A549 (cell line): Measurements from ENCODE around the gene H19. TPM values are rescaled to one million over a fixed set of nuclear protein-coding genes. Genes with fewer than 3 reads are reported as not detected.

Source experiments
- ATAC-seq, 2 experiments: fragments of 200-7000 bp in 1 of 2; fragments of >200 bp in 1 of 2; cut with Nextera tagmentation in 1 of 2; cut with Tn5 transposase in 1 of 2; 3 replicates each; pipeline versions ENCODE4 v1.8.0 to v1.9.1; 2018 to 2020; ENCODE audit warnings: mild to moderate bottlenecking in 1 of 2, moderate library complexity in 1 of 2
- CTCF ChIA-PET: fragments of 300-600 bp; sonication (Branson Sonifier 250); formaldehyde crosslinking; extraction: SDS; loops from one replicate; lab custom pipeline; 2021; ENCODE audit warnings: antibody characterized with exemption, inconsistent platforms; lab: Yijun Ruan, JAX
- POLR2A ChIA-PET: fragments of 350-600 bp; formaldehyde crosslinking; extraction: SDS; loops from one replicate; lab custom pipeline; 2021; ENCODE audit warnings: antibody characterized with exemption, inconsistent platforms; lab: Yijun Ruan, JAX
- DNase-seq, 2 experiments: peaks; one replicate each; pipeline versions ENCODE4 v3.0.0 to v3.0.0-alpha.2; 2011 to 2016; ENCODE audit warnings: low read depth in 1 of 2, low spot score in 1 of 2
- FAIRE-seq: peaks from 2 replicates; lab custom pipeline; 2011; peaks lifted over from hg19 to GRCh38; lab: Jason Lieb, UNC
- H3K27ac ChIP-seq, 2 experiments: fragments of >200 bp; sonication (Bioruptor Twin); formaldehyde crosslinking; 3 replicates each; pipeline ENCODE4 v1.5.1; 2016 to 2017
- H3K4me1 ChIP-seq: fragments of >200 bp; sonication (Bioruptor Twin); formaldehyde crosslinking; 3 replicates; pipeline ENCODE4 v1.6.1; 2016
- H3K4me2 ChIP-seq: fragments of >200 bp; sonication (Bioruptor Twin); formaldehyde crosslinking; 3 replicates; pipeline ENCODE4 v1.6.1; 2016
- H3K4me3 ChIP-seq: fragments of >200 bp; sonication (Bioruptor Twin); formaldehyde crosslinking; 3 replicates; pipeline ENCODE4 v1.5.1; 2016
- H3K9me3 ChIP-seq: fragments of >200 bp; sonication (Bioruptor Twin); formaldehyde crosslinking; 3 replicates; pipeline ENCODE4 v1.6.1; 2016
- BHLHE40 ChIP-seq: IDR thresholded peaks from 2 replicates; pipeline ENCODE4 v1.6.1; 2012; ENCODE audit warnings: low read depth, low read length, inconsistent platforms
- CEBPB ChIP-seq, 2 experiments: fragments of >200 bp in 1 of 2; sonication (Bioruptor Twin) in 1 of 2; formaldehyde crosslinking in 1 of 2; IDR thresholded peaks; 2 replicates each; pipeline ENCODE4 v1.6.1; 2012 to 2016
- CHD4 ChIP-seq: fragments of 200-600 bp; sonication (generic); IDR thresholded peaks from 2 replicates; pipeline ENCODE4 v1.6.1; 2016; ENCODE audit warnings: antibody characterized with exemption, mild to moderate bottlenecking, borderline replicate concordance
- EHMT2 ChIP-seq: fragments of 200-600 bp; sonication (generic); IDR thresholded peaks from 2 replicates; pipeline ENCODE4 v1.6.1; 2016; ENCODE audit warnings: antibody characterized with exemption, low read depth, mild to moderate bottlenecking, moderate library complexity
- EP300 ChIP-seq, 2 experiments: fragments of >200 bp; sonication (Bioruptor Twin); formaldehyde crosslinking; IDR thresholded peaks; 2 replicates in 1 of 2; 3 replicates in 1 of 2; pipeline ENCODE4 v1.6.1; 2016 to 2017
- JUN ChIP-seq, 2 experiments: fragments of >200 bp; sonication (Bioruptor Twin); formaldehyde crosslinking; IDR thresholded peaks; 2 replicates in 1 of 2; 3 replicates in 1 of 2; pipeline ENCODE4 v1.6.1; 2016 to 2017
- KDM1A ChIP-seq: fragments of 200-600 bp; sonication (generic); IDR thresholded peaks from 2 replicates; pipeline ENCODE4 v1.6.1; 2016; ENCODE audit warnings: low read depth, mild to moderate bottlenecking
- KDM5A ChIP-seq: fragments of 200-600 bp; sonication (generic); IDR thresholded peaks from 2 replicates; pipeline ENCODE4 v1.6.1; 2016; ENCODE audit warnings: antibody characterized with exemption, mild to moderate bottlenecking
- NR3C1 ChIP-seq: fragments of >200 bp; sonication (Bioruptor Twin); formaldehyde crosslinking; IDR thresholded peaks from 3 replicates; pipeline ENCODE4 v1.6.1; 2017
- PHF8 ChIP-seq: fragments of 200-600 bp; sonication (generic); IDR thresholded peaks from 2 replicates; pipeline ENCODE4 v1.6.1; 2016; ENCODE audit warnings: low read depth, mild to moderate bottlenecking, antibody characterized with exemption, moderate library complexity, borderline replicate concordance
- RNF2 ChIP-seq: fragments of 200-600 bp; sonication (generic); IDR thresholded peaks from 2 replicates; pipeline ENCODE4 v1.6.1; 2016; ENCODE audit warnings: low read depth, mild to moderate bottlenecking, antibody characterized with exemption, moderate library complexity, borderline replicate concordance
- SMC3 ChIP-seq: fragments of >200 bp; sonication (Bioruptor Twin); formaldehyde crosslinking; IDR thresholded peaks from 3 replicates; pipeline ENCODE4 v1.6.1; 2018; ENCODE audit warnings: inconsistent platforms
- SREBF2 ChIP-seq: fragments of 450-650 bp; IDR thresholded peaks from 2 replicates; pipeline ENCODE4 v1.6.1; 2014; ENCODE audit warnings: mild to moderate bottlenecking, moderate library complexity
- TP53 ChIP-seq: fragments of 250-450 bp; sonication (Bioruptor Pico); IDR thresholded peaks from 2 replicates; pipeline ENCODE4 v1.5.0; 2021; ENCODE audit warnings: mild to moderate bottlenecking, moderate library complexity
- ZFP36 ChIP-seq: fragments of 450-650 bp; IDR thresholded peaks from 2 replicates; pipeline ENCODE4 v1.6.1; 2014; ENCODE audit warnings: borderline replicate concordance; ENCODE audit not compliant: partially characterized antibody
- ZNF302 ChIP-seq: fragments of 250-450 bp; sonication (Bioruptor Pico); IDR thresholded peaks from 2 replicates; pipeline ENCODE4 v1.9.0; 2021; ENCODE audit warnings: inconsistent platforms, mild to moderate bottlenecking, moderate library complexity
- ZSCAN20 ChIP-seq: fragments of 250-450 bp; sonication (Bioruptor Pico); IDR thresholded peaks from 2 replicates; pipeline ENCODE4 v1.8.0; 2022; ENCODE audit warnings: mild to moderate bottlenecking, moderate library complexity
- whole genome bisulfite sequencing: methylation state at CpG from one replicate; pipeline ENCODE4 v1.1.6; 2017; ENCODE audit errors: missing lambda C conversion rate; 5-methylcytosine and 5-hydroxymethylcytosine counted together
- polyA plus RNA-seq, 4 experiments: library from polyadenylated mRNA; depleted of rRNA in 3 of 4; stranded (reverse); fragments of >200 nt; fragmentation: RNase III in 1 of 4; extraction: RNeasy Plus Mini Kit Qiagen cat#74134 plus additional on column Dnase treatment in 1 of 4; gene quantifications; 2 replicates in 3 of 4; 3 replicates in 1 of 4; pipeline ENCODE4 v1.2.3, GENCODE V29; 2011 to 2017
- TF ChIP-seq, protein P1 (sequence below): fragments of 150-350 bp; IDR thresholded peaks from 2 replicates; pipeline ENCODE4 v1.6.1; 2014; ENCODE audit warnings: low read depth, mild to moderate bottlenecking, low read length
- TF ChIP-seq, protein P2 (sequence below): fragments of 250-450 bp; sonication (Bioruptor Pico); IDR thresholded peaks from 2 replicates; pipeline ENCODE4 v1.5.0; 2020; ENCODE audit warnings: low read depth, mild to moderate bottlenecking, moderate library complexity
- TF ChIP-seq, protein P3 (sequence below): fragments of 450-650 bp; IDR thresholded peaks from 2 replicates; pipeline ENCODE4 v1.6.1; 2014; ENCODE audit warnings: antibody characterized with exemption
- TF ChIP-seq, protein P4 (sequence below): IDR thresholded peaks from 2 replicates; pipeline ENCODE4 v1.6.1; 2012
- TF ChIP-seq, protein P5 (sequence below): fragments of 200-600 bp; sonication (generic); IDR thresholded peaks from 2 replicates; pipeline ENCODE4 v1.6.1; 2016; ENCODE audit warnings: antibody characterized with exemption, mild to moderate bottlenecking, moderate library complexity
- TF ChIP-seq, protein P6 (sequence below): fragments of >200 bp; sonication (Bioruptor Twin); formaldehyde crosslinking; IDR thresholded peaks from 3 replicates; pipeline ENCODE4 v1.6.1; 2016

Gene H19
- polyA plus RNA-seq, 2 of the 4 experiments (the other 2 are of a cell fraction), result 16.6 to 37.1 TPM

DNA sequence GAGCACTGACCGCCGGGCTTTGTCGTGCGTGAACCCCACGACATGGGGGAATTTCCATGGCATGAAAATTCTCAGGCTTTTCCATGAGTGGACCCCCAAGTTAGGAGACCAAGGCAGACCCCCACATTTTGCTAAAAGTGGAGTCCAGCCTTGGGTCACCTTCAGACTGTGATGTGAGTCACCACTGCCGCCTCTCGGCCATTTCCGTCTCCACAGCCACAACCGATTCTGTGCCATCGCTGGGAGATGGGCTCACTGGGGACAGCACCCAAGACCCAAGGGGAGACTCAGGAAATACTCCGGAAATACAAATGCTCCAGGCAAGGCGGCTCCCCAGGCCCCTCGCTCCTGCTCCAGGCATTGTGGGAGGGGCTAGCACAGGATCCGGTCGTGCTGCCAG, 1.2 kb upstream of the H19 start:
- Histone ChIP-seq H3K4me2 (no peak overlapping the region), H3K27ac (no peak overlapping the region), H3K9me3 (no peaks in the 10 kb centered on the region), H3K4me1 (no peaks in the 10 kb centered on the region), H3K4me3 (no peak overlapping the region)
- WGBS, result no CpG with 5 or more reads among the region's 15 CpGs
- FAIRE-seq (no peak), DNase-seq (no peak), ATAC-seq (peak in 1 of 2 experiments; percentile 48; a peak in 3 of 6 replicates)
- POLR2A ChIA-PET, result interaction anchor here (0.6 kb wide), 1 partner anchor 115 kb away, joined by 3 read pairs; no protein-coding TSS in a partner anchor
- CTCF ChIA-PET, result interaction anchor here (0.7 to 4.1 kb wide), 18 partner anchors 12 to 360 kb away, joined by 3 to 57 read pairs (median 4); partner anchors contain the start of gene SYT8
- TF ChIP-seq SREBF2 (no peak), ZSCAN20 (CRISPR knock-in tag) (no peak), SMC3 (no peak), CHD4 (no peak), BHLHE40 (no peak), RNF2 (no peak), KDM1A (no peak), CEBPB (IDR thresholded peaks at IDR 0.05) (no peak), PHF8 (no peak), EP300 (IDR thresholded peaks at IDR 0.05) (no peak), EHMT2 (no peak), TP53 (CRISPR knock-in tag) (no peak)
- TF ChIP-seq, protein P1, sequence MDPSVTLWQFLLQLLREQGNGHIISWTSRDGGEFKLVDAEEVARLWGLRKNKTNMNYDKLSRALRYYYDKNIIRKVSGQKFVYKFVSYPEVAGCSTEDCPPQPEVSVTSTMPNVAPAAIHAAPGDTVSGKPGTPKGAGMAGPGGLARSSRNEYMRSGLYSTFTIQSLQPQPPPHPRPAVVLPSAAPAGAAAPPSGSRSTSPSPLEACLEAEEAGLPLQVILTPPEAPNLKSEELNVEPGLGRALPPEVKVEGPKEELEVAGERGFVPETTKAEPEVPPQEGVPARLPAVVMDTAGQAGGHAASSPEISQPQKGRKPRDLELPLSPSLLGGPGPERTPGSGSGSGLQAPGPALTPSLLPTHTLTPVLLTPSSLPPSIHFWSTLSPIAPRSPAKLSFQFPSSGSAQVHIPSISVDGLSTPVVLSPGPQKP, result no peak
- TF ChIP-seq, protein P2, sequence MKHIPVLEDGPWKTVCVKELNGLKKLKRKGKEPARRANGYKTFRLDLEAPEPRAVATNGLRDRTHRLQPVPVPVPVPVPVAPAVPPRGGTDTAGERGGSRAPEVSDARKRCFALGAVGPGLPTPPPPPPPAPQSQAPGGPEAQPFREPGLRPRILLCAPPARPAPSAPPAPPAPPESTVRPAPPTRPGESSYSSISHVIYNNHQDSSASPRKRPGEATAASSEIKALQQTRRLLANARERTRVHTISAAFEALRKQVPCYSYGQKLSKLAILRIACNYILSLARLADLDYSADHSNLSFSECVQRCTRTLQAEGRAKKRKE (CRISPR knock-in tag), result no peak

DNA sequence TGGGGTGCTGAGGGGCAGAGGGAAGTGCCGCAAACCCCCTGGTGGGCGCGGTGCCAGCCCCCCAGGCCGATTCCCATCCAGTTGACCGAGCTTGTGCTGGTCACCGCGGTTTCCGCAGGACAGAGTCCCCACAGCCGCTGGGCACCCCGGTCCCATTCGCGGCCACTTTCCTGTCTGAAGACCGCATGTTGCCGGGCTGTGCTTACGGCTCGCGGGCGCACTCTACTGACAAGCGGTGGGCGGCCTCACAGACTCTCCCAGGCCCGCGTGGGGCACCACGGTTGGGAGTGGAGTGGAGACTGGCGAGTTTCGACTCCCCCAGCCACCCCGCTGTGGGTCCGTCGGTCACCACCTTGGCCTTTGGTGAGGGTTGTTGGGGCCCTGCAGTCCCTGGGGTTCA, 648 bp upstream of the H19 start:
- TF ChIP-seq CHD4 (no peak), JUN (IDR thresholded peaks at IDR 0.05) (no peak), ZNF302 (CRISPR knock-in tag) (no peak)
- TF ChIP-seq, protein P1, result no peak
- TF ChIP-seq, protein P2 (CRISPR knock-in tag), result no peak
- Histone ChIP-seq H3K27ac (no peak overlapping the region), H3K9me3 (no peaks in the 10 kb centered on the region), H3K4me3 (no peak overlapping the region), H3K4me2 (no peak overlapping the region), H3K4me1 (no peaks in the 10 kb centered on the region)
- DNase-seq (no peak), FAIRE-seq (no peak), ATAC-seq (peak; percentile 44 to 64; a peak in 5 of 6 replicates)
- ChIA-PET POLR2A (no interaction called here), CTCF (interaction anchor here (0.6 to 1.9 kb wide), 12 partner anchors 38 to 305 kb away, joined by 3 to 12 read pairs (median 4); no protein-coding TSS in a partner anchor)
- WGBS, result no CpG with 5 or more reads among the region's 28 CpGs

DNA sequence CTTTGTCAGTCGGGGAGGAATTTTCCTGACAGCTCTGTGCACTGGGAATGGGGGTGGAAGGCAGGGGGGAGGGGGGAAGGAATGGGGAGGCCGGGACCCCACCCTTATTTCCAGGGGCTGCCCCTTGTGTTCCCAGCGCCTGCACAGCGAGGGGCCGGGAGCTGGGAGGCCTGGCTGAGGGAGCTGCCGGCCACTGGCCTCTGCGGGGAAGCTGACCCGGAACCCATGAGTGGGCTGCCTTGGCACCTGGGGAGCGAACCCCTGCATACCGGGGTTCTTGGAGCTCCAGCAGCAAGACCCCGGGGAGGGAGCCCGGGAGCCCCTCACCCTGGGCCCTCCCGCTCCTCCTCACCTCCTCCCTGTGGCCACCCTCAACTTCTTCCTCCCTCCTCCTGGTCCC, 3.5 kb downstream of the H19 start:
- no peak overlapping the region for H3K4me3 ChIP-seq
- POLR2A ChIA-PET, result interaction anchor here (0.7 kb wide), 1 partner anchor 232 kb away, joined by 7 read pairs; no protein-coding TSS in a partner anchor
- no peak overlapping the region for H3K27ac ChIP-seq
- no peak for FAIRE-seq
- no peak for ATAC-seq
- H3K4me2 ChIP-seq, result no peak overlapping the region
- WGBS, result no CpG with 5 or more reads among the region's 13 CpGs
- H3K4me1 ChIP-seq, result no peaks in the 10 kb centered on the region
- CTCF ChIA-PET, result interaction anchor here (0.6 to 3.4 kb wide), 4 partner anchors 40 to 341 kb away, joined by 3 to 15 read pairs (median 4); no protein-coding TSS in a partner anchor
- no peak for DNase-seq
- H3K9me3 ChIP-seq, result no peaks in the 10 kb centered on the region
- TF ChIP-seq, protein P3, sequence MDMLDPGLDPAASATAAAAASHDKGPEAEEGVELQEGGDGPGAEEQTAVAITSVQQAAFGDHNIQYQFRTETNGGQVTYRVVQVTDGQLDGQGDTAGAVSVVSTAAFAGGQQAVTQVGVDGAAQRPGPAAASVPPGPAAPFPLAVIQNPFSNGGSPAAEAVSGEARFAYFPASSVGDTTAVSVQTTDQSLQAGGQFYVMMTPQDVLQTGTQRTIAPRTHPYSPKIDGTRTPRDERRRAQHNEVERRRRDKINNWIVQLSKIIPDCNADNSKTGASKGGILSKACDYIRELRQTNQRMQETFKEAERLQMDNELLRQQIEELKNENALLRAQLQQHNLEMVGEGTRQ, result no peak
- TF ChIP-seq ZFP36 (no peak), KDM5A (no peak), NR3C1 (no peak), EHMT2 (no peak)
- TF ChIP-seq, protein P4, sequence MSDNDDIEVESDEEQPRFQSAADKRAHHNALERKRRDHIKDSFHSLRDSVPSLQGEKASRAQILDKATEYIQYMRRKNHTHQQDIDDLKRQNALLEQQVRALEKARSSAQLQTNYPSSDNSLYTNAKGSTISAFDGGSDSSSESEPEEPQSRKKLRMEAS, result no peak
- TF ChIP-seq, protein P5, sequence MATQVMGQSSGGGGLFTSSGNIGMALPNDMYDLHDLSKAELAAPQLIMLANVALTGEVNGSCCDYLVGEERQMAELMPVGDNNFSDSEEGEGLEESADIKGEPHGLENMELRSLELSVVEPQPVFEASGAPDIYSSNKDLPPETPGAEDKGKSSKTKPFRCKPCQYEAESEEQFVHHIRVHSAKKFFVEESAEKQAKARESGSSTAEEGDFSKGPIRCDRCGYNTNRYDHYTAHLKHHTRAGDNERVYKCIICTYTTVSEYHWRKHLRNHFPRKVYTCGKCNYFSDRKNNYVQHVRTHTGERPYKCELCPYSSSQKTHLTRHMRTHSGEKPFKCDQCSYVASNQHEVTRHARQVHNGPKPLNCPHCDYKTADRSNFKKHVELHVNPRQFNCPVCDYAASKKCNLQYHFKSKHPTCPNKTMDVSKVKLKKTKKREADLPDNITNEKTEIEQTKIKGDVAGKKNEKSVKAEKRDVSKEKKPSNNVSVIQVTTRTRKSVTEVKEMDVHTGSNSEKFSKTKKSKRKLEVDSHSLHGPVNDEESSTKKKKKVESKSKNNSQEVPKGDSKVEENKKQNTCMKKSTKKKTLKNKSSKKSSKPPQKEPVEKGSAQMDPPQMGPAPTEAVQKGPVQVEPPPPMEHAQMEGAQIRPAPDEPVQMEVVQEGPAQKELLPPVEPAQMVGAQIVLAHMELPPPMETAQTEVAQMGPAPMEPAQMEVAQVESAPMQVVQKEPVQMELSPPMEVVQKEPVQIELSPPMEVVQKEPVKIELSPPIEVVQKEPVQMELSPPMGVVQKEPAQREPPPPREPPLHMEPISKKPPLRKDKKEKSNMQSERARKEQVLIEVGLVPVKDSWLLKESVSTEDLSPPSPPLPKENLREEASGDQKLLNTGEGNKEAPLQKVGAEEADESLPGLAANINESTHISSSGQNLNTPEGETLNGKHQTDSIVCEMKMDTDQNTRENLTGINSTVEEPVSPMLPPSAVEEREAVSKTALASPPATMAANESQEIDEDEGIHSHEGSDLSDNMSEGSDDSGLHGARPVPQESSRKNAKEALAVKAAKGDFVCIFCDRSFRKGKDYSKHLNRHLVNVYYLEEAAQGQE, result no peak
- TF ChIP-seq, protein P6, sequence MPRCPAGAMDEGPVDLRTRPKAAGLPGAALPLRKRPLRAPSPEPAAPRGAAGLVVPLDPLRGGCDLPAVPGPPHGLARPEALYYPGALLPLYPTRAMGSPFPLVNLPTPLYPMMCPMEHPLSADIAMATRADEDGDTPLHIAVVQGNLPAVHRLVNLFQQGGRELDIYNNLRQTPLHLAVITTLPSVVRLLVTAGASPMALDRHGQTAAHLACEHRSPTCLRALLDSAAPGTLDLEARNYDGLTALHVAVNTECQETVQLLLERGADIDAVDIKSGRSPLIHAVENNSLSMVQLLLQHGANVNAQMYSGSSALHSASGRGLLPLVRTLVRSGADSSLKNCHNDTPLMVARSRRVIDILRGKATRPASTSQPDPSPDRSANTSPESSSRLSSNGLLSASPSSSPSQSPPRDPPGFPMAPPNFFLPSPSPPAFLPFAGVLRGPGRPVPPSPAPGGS, result no peak
